ENCODE data around the gene FAM9C.

DNA sequence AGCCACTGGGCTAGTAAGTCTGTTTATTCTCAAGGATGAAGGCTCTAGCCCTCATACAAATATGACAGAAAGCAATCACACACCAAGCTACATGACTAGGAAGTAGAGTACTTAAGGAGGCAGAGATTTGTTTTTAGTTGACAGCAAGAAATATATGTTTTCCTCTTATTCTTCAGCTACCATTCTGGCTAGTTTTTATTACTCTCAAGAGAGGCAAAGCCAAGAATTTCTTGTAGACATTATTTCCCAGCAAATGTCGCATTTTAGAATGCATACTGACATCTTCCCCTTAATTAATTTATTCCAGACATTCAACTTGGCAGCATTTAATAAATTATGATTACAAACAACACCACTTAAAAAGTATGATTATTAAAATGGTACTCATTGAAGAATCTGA, 23.4 kb upstream of the FAM9C start:
- TF ChIP-seq, protein P1, sequence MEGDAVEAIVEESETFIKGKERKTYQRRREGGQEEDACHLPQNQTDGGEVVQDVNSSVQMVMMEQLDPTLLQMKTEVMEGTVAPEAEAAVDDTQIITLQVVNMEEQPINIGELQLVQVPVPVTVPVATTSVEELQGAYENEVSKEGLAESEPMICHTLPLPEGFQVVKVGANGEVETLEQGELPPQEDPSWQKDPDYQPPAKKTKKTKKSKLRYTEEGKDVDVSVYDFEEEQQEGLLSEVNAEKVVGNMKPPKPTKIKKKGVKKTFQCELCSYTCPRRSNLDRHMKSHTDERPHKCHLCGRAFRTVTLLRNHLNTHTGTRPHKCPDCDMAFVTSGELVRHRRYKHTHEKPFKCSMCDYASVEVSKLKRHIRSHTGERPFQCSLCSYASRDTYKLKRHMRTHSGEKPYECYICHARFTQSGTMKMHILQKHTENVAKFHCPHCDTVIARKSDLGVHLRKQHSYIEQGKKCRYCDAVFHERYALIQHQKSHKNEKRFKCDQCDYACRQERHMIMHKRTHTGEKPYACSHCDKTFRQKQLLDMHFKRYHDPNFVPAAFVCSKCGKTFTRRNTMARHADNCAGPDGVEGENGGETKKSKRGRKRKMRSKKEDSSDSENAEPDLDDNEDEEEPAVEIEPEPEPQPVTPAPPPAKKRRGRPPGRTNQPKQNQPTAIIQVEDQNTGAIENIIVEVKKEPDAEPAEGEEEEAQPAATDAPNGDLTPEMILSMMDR (IDR thresholded peaks at IDR 0.05) = no peak
- TF ChIP-seq EZH2 (IDR thresholded peaks at IDR 0.05; ENCODE audit: borderline replicate concordance, insufficient read depth, low read depth, low read length, poor library complexity, severe bottlenecking) = no peak

All from B cell (primary cell).